Left renal pelvis (tissue), 4 donors: Measurements from ENCODE around the gene CCDC88C. TPM values are rescaled to one million over a fixed set of nuclear protein-coding genes. Genes with fewer than 3 reads are reported as not detected.
A peak's percentile ranks its signal among the peaks of the same experiment; 100 is the strongest.

Source experiments
- DNase-seq, 4 donors: peaks; one replicate each; pipeline ENCODE4 v3.0.0-alpha.2; 2013; ENCODE audit warnings: low read depth in 4 of 4, low spot score in 3 of 4
- polyA plus RNA-seq, 4 donors: library from polyadenylated mRNA; unstranded; fragments of 120-200 nt; gene quantifications; one replicate each; pipeline ENCODE4 v1.2.1, GENCODE V29; 2013; ENCODE audit not compliant: insufficient read length in 4 of 4

The CCDC88C gene
- polyA plus RNA-seq, 4 donors: 8.9 to 46.7 (median 32.2) TPM

GRCh38 chr14:91299121-91300115 lies 118.2 kb downstream of the CCDC88C start:
- no peak for DNase-seq

- no peak for DNase-seq
Observed at GRCh38 chr14:91298576-91298975, 119.0 kb downstream of the CCDC88C start.

- no peak for DNase-seq
Observed at GRCh38 chr14:91297081-91297711, 120.4 kb downstream of the CCDC88C start.

- DNase-seq: no peak
Observed at GRCh38 chr14:91295851-91296796, 121.5 kb downstream of the CCDC88C start.

- no peak for DNase-seq
Observed at GRCh38 chr14:91295276-91295845, 122.3 kb downstream of the CCDC88C start.

- DNase-seq: no peak
Observed at GRCh38 chr14:91294153-91294552, 123.5 kb downstream of the CCDC88C start.

- DNase-seq: no peak
Observed at GRCh38 chr14:91293281-91293680, 124.3 kb downstream of the CCDC88C start.

GRCh38 chr14:91292491-91292890 lies 125.1 kb downstream of the CCDC88C start:
- DNase-seq: no peak

GRCh38 chr14:91291786-91292405 lies 125.7 kb downstream of the CCDC88C start:
- DNase-seq: no peak

GRCh38 chr14:91290986-91291385 lies 126.6 kb downstream of the CCDC88C start:
- DNase-seq: no peak

GRCh38 chr14:91289464-91289863 lies 128.2 kb downstream of the CCDC88C start:
- DNase-seq: no peak

- DNase-seq: no peak
Observed at GRCh38 chr14:91288876-91289275, 128.7 kb downstream of the CCDC88C start.

- DNase-seq: peak; percentile 25 to 48 (median 39)
Observed at GRCh38 chr14:91286530-91286937, 131.1 kb downstream of the CCDC88C start.

- DNase-seq: no peak
Observed at GRCh38 chr14:91284791-91285548, 132.7 kb downstream of the CCDC88C start.

GRCh38 chr14:91284146-91284790 lies 133.4 kb downstream of the CCDC88C start:
- no peak for DNase-seq

GRCh38 chr14:91283666-91284065 lies 134.0 kb downstream of the CCDC88C start:
- no peak for DNase-seq

GRCh38 chr14:91282954-91283645 lies 134.5 kb downstream of the CCDC88C start:
- no peak for DNase-seq

GRCh38 chr14:91281346-91281745 lies 136.3 kb downstream of the CCDC88C start:
- no peak for DNase-seq
